Measurements from ENCODE around the gene FLNB. TPM values are rescaled to one million over a fixed set of nuclear protein-coding genes. Genes with fewer than 3 reads are reported as not detected.

The FLNB gene
- total and polyA plus RNA-seq, 2 of the 4 experiments (the other 2 are of a cell fraction): 78.0 to 136 TPM

DNA sequence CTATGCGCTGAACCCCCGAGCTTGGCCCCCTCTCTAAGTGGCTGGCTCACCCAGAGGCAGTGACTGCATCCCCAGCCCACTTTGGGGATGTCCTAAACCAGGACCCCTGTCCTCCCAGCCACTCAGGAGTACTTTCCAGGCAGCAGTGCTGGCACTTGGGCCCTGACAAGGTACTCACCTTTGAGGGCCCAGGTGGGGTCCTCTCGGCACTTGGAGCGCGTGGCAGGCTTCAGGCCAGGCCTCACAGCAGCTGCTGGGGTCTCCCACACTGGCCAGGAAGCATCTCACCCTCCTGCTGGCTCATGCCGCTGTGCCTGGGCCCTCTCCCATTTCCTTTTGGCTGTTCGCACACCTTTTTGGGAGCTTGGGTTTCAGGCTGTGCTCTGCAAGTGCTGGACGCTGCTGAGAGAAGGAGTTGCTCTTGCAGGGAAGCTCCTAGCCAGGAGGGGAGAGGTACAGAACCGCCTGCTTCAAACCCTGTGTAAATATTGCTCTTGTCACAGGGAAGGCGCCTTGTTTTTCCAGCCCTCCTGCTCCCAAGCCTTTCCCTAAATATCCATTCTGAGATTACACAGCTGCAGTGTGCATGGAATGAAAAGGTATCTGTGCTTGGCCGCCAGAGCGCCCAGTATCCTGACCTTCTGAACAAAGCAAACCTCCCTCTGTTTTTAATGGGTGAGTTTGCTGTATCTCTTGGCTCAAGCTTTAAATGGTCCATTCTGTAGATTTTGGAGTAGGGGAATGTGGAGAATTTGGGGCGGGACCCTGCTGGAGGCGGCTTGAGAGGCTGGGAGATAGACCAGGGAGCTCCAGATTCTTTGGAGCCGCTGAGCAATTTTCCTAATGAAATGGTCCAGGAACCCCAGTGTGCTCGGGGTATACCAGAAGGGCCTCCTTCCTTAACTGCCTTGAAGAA, 156.9 kb downstream of the FLNB start:
- Histone ChIP-seq H3K14ac (replicated peaks; ENCODE audit: low read depth, low read length) (no peak overlapping the region), H3K4me1 (ENCODE audit: control insufficient read depth, insufficient read depth, low read length) (peaks cover 28% of the 10 kb centered on the region), H3K79me1 (ENCODE audit: low read depth in 1 of 2, low read length in 2 of 2) (peaks cover 10 to 76% of the 10 kb centered on the region in 2 experiments), H4K5ac (ENCODE audit: low read depth, low read length) (no peak overlapping the region), H4K8ac (ENCODE audit: low read depth in 2 of 2, low read length in 2 of 2) (no peak overlapping the region), H3K9me3 (ENCODE audit: control insufficient read depth, insufficient read depth, low read length) (peaks cover 2% of the 10 kb centered on the region; the same call in 1 of the 2 replicates), H2BK20ac (ENCODE audit: low read depth, low read length) (no peak overlapping the region), H3K4me2 (ENCODE audit: low read depth, low read length) (no peak overlapping the region), H2AFZ (replicated peaks; ENCODE audit: low read length, poor library complexity) (no peak overlapping the region), H2BK5ac (ENCODE audit: low read depth, low read length, poor library complexity, severe bottlenecking) (no peak overlapping the region), H2BK120ac (ENCODE audit: low read depth, low read length) (no peak overlapping the region), H4K91ac (ENCODE audit: insufficient read depth, low read depth, low read length) (no peak overlapping the region), H3K27ac (ENCODE audit: insufficient read depth, low read length) (no peak overlapping the region), H2AK5ac (ENCODE audit: low read depth, low read length) (no peak overlapping the region), H3K9ac (ENCODE audit: low read depth, low read length) (no peak overlapping the region), H3K4ac (ENCODE audit: low read depth, low read length) (peak overlapping the region; percentile 43; the same call in 1 of the 2 replicates), H2BK15ac (ENCODE audit: low read depth, low read length) (no peak overlapping the region), H3K9me1 (ENCODE audit: insufficient read depth, low read length) (peaks cover 42% of the 10 kb centered on the region), H3K18ac (ENCODE audit: low read depth, low read length) (no peak overlapping the region), H3K36me3 (ENCODE audit: control insufficient read depth, insufficient read depth, low read length) (peaks cover 47% of the 10 kb centered on the region), H4K20me1 (ENCODE audit: insufficient read depth, low read length) (peaks cover 25% of the 10 kb centered on the region; the same call in 1 of the 2 replicates), H3K27me3 (ENCODE audit: control insufficient read depth, insufficient read depth, low read length) (no peaks in the 10 kb centered on the region), H3K4me3 (ENCODE audit: insufficient read depth, low read depth, low read length) (no peak overlapping the region), H2AK9ac (replicated peaks; ENCODE audit: low read depth, low read length, poor library complexity) (peak overlapping the region; percentile 5), H3K56ac (ENCODE audit: extremely low read depth, insufficient read depth, low read length) (no peak overlapping the region), H3K23ac (ENCODE audit: low read depth, low read length) (no peak overlapping the region)
- ChIA-PET CTCF (interaction anchor here (1.3 to 1.4 kb wide), 2 partner anchors 12 to 157 kb away, joined by 5 read pairs; partner anchors contain the start of gene FLNB), POLR2A (ENCODE audit: unreplicated experiment) (interaction anchor here (0.6 kb wide), 1 partner anchor 1207 kb away, joined by 3 read pairs; no protein-coding TSS in a partner anchor)
- BruUV-seq (replicated peaks): no TSS peak
- TF ChIP-seq RAD21 (IDR thresholded peaks at IDR 0.05; ENCODE audit: low read length): no peak
- TF ChIP-seq, protein P1, sequence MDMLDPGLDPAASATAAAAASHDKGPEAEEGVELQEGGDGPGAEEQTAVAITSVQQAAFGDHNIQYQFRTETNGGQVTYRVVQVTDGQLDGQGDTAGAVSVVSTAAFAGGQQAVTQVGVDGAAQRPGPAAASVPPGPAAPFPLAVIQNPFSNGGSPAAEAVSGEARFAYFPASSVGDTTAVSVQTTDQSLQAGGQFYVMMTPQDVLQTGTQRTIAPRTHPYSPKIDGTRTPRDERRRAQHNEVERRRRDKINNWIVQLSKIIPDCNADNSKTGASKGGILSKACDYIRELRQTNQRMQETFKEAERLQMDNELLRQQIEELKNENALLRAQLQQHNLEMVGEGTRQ (IDR thresholded peaks at IDR 0.05; ENCODE audit: low read depth, low read length): no peak
- TF ChIP-seq ELK1 (IDR thresholded peaks at IDR 0.05; ENCODE audit: borderline replicate concordance, low read depth, low read length): no peak
- TF ChIP-seq, protein P2, sequence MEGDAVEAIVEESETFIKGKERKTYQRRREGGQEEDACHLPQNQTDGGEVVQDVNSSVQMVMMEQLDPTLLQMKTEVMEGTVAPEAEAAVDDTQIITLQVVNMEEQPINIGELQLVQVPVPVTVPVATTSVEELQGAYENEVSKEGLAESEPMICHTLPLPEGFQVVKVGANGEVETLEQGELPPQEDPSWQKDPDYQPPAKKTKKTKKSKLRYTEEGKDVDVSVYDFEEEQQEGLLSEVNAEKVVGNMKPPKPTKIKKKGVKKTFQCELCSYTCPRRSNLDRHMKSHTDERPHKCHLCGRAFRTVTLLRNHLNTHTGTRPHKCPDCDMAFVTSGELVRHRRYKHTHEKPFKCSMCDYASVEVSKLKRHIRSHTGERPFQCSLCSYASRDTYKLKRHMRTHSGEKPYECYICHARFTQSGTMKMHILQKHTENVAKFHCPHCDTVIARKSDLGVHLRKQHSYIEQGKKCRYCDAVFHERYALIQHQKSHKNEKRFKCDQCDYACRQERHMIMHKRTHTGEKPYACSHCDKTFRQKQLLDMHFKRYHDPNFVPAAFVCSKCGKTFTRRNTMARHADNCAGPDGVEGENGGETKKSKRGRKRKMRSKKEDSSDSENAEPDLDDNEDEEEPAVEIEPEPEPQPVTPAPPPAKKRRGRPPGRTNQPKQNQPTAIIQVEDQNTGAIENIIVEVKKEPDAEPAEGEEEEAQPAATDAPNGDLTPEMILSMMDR (conservative IDR thresholded peaks at IDR 0.05; ENCODE audit: low read depth, low read length): no peak
- TF ChIP-seq NFE2L2 (IDR thresholded peaks at IDR 0.05; ENCODE audit: low read depth, low read length): no peak
- no peak for TF ChIP-seq FOS (IDR thresholded peaks at IDR 0.05; ENCODE audit: low read depth, low read length)
- TF ChIP-seq BHLHE40 (IDR thresholded peaks at IDR 0.05; ENCODE audit: low read depth, low read length): no peak
- no peak for TF ChIP-seq POLR2A (IDR thresholded peaks at IDR 0.05; ENCODE audit: low read depth, low read length)
- TF ChIP-seq RCOR1 (IDR thresholded peaks at IDR 0.05; ENCODE audit: insufficient replicate concordance, low read length): no peak
- TF ChIP-seq CHD1 (IDR thresholded peaks at IDR 0.05; ENCODE audit: low read depth, low read length): no peak
- TF ChIP-seq CEBPB (IDR thresholded peaks at IDR 0.05; ENCODE audit: low read depth, low read length): no peak
- TF ChIP-seq MXI1 (IDR thresholded peaks at IDR 0.05; ENCODE audit: borderline replicate concordance, low read depth, low read length): no peak
- no peak for TF ChIP-seq RFX5 (IDR thresholded peaks at IDR 0.05; ENCODE audit: low read depth, low read length)
- intact Hi-C loops (cut with micrococcal nuclease) (loop anchor here (5.0 kb wide), 2 partner anchors 98 to 213 kb away; no protein-coding TSS in a partner anchor), dilution Hi-C loops (cut with HindIII; ENCODE audit: low sequenced_read_pairs, unreplicated experiment) (no loop called here), in situ Hi-C loops (cut with MboI; ENCODE audit: low sequenced_read_pairs) (no loop called here)
- ATAC-seq (ENCODE audit: low read depth): no peak
- 70% methylated on average over 3 of the region's 16 CpGs; no CpG with 5 or more reads in 1 of the 2 experiments for WGBS, 2 experiments (ENCODE audit: extremely low coverage in 2 of 2, insufficient read length in 1 of 2)
- no peak for DNase-seq
